ENCODE results near the gene BACH1.

BACH1 gene

GRCh38 chr21:29368906-29369305, 70.2 kb downstream of the BACH1 start:
- H3K79me2 ChIP-seq (ENCODE audit: control insufficient read depth, low read length) = no peaks in the 10 kb centered on the region
- no peak overlapping the region for H3K27ac ChIP-seq (ENCODE audit: low read depth, low read length)
- no peak for TF ChIP-seq CTCF (IDR thresholded peaks at IDR 0.05; ENCODE audit: low read depth, low read length, poor library complexity, severe bottlenecking)
- TF ChIP-seq EZH2phosphoT487 (IDR thresholded peaks at IDR 0.05; ENCODE audit: borderline replicate concordance, low read length) = no peak
- no peaks in the 10 kb centered on the region for H3K9me2 ChIP-seq (replicated peaks; ENCODE audit: control insufficient read depth, low read length)
- H3K4me1 ChIP-seq (ENCODE audit: control insufficient read depth, low read length) = no peaks in the 10 kb centered on the region
- no peaks in the 10 kb centered on the region; the same call in 1 of the 2 replicates for H3K9me3 ChIP-seq (ENCODE audit: control insufficient read depth, insufficient read depth, low read length)
- H3K4me3 ChIP-seq (ENCODE audit: low read length) = no peak overlapping the region
- H3K36me3 ChIP-seq (ENCODE audit: control insufficient read depth, low read length) = no peaks in the 10 kb centered on the region
- no peaks in the 10 kb centered on the region for H4K20me1 ChIP-seq (ENCODE audit: control insufficient read depth, insufficient read depth, low read depth, low read length)
- H3K4me2 ChIP-seq (ENCODE audit: low read length) = no peak overlapping the region
- H3F3A ChIP-seq (ENCODE audit: control insufficient read depth, insufficient read depth) = no peaks in the 10 kb centered on the region
- no peaks in the 10 kb centered on the region for H3K27me3 ChIP-seq (ENCODE audit: control insufficient read depth, low read length)

GRCh38 chr21:29371464-29371863, 72.7 kb downstream of the BACH1 start:
- H3K36me3 ChIP-seq (ENCODE audit: control insufficient read depth, low read length) = no peaks in the 10 kb centered on the region

GRCh38 chr21:29372063-29372802, 73.5 kb downstream of the BACH1 start:
- H3K9me2 ChIP-seq (replicated peaks; ENCODE audit: control insufficient read depth, low read length) = no peaks in the 10 kb centered on the region
- H3K4me2 ChIP-seq (ENCODE audit: low read length) = no peak overlapping the region
- H3K4me3 ChIP-seq (ENCODE audit: low read length) = no peak overlapping the region
- TF ChIP-seq CTCF (IDR thresholded peaks at IDR 0.05; ENCODE audit: low read depth, low read length, poor library complexity, severe bottlenecking) = peak; percentile 72
- TF ChIP-seq EZH2phosphoT487 (IDR thresholded peaks at IDR 0.05; ENCODE audit: borderline replicate concordance, low read length) = no peak
- H3F3A ChIP-seq (ENCODE audit: control insufficient read depth, insufficient read depth) = no peaks in the 10 kb centered on the region
- no peaks in the 10 kb centered on the region for H3K9me3 ChIP-seq (ENCODE audit: control insufficient read depth, insufficient read depth, low read length)
- H3K4me1 ChIP-seq (ENCODE audit: control insufficient read depth, low read length) = peaks cover 3% of the 10 kb centered on the region; the same call in 1 of the 2 replicates
- no peaks in the 10 kb centered on the region for H3K27me3 ChIP-seq (ENCODE audit: control insufficient read depth, low read length)
- no peak overlapping the region for H3K27ac ChIP-seq (ENCODE audit: low read depth, low read length)
- no peaks in the 10 kb centered on the region for H3K36me3 ChIP-seq (ENCODE audit: control insufficient read depth, low read length)
- H3K79me2 ChIP-seq (ENCODE audit: control insufficient read depth, low read length) = no peaks in the 10 kb centered on the region
- H4K20me1 ChIP-seq (ENCODE audit: control insufficient read depth, insufficient read depth, low read depth, low read length) = no peaks in the 10 kb centered on the region

More at GRCh38 chr21:29371464-29371863, 72.7 kb downstream of the BACH1 start:
- no peaks in the 10 kb centered on the region for H4K20me1 ChIP-seq (ENCODE audit: control insufficient read depth, insufficient read depth, low read depth, low read length)
- H3K4me2 ChIP-seq (ENCODE audit: low read length) = no peak overlapping the region
- no peaks in the 10 kb centered on the region for H3K27me3 ChIP-seq (ENCODE audit: control insufficient read depth, low read length)
- TF ChIP-seq CTCF (IDR thresholded peaks at IDR 0.05; ENCODE audit: low read depth, low read length, poor library complexity, severe bottlenecking) = no peak
- no peak for TF ChIP-seq EZH2phosphoT487 (IDR thresholded peaks at IDR 0.05; ENCODE audit: borderline replicate concordance, low read length)
- no peaks in the 10 kb centered on the region; the same call in 1 of the 2 replicates for H3K9me3 ChIP-seq (ENCODE audit: control insufficient read depth, insufficient read depth, low read length)
- H3K9me2 ChIP-seq (replicated peaks; ENCODE audit: control insufficient read depth, low read length) = no peaks in the 10 kb centered on the region
- no peak overlapping the region for H3K27ac ChIP-seq (ENCODE audit: low read depth, low read length)
- no peaks in the 10 kb centered on the region for H3K4me1 ChIP-seq (ENCODE audit: control insufficient read depth, low read length)
- H3F3A ChIP-seq (ENCODE audit: control insufficient read depth, insufficient read depth) = no peaks in the 10 kb centered on the region
- no peaks in the 10 kb centered on the region for H3K79me2 ChIP-seq (ENCODE audit: control insufficient read depth, low read length)
- no peak overlapping the region for H3K4me3 ChIP-seq (ENCODE audit: low read length)
